CD14-positive monocyte (primary cell): ENCODE data around the gene CCDC69. TPM values are rescaled to one million over a fixed set of nuclear protein-coding genes. Genes with fewer than 3 reads are reported as not detected.
"Not testable (repeated sequence)": the region's sequence is repeated elsewhere in the genome, so short reads cannot be mapped to it uniquely, and the experiment has no call there.

Experiments
- DNase-seq, 3 donors: peaks; one replicate each; pipeline ENCODE4 v3.0.0-alpha.2; 2011 to 2022
- H2AFZ ChIP-seq: 2 replicates; pipeline ENCODE4 v1.6.0; 2012; ENCODE audit warnings: mild to moderate bottlenecking, low read depth, low read length, inconsistent platforms; ENCODE audit not compliant: insufficient read depth, poor library complexity, severe bottlenecking
- H3K27ac ChIP-seq, 2 donors: 1 replicate in 1 of 2; 2 replicates in 1 of 2; pipeline ENCODE4 v1.5.1; 2012 to 2013; ENCODE audit warnings: low read length in 2 of 2, control low read depth in 1 of 2, inconsistent platforms in 1 of 2, low read depth in 1 of 2, mild to moderate bottlenecking in 1 of 2
- H3K27me3 ChIP-seq, 2 donors: one replicate each; pipeline versions ENCODE4 v1.6.0 to v1.6.1; 2011 to 2013; ENCODE audit warnings: low read length in 2 of 2; ENCODE audit not compliant: control insufficient read depth in 2 of 2, insufficient read depth in 2 of 2
- H3K36me3 ChIP-seq, 2 donors: replicated peaks in 1 of 2; 1 replicate in 1 of 2; 2 replicates in 1 of 2; pipeline versions ENCODE4 v1.5.1 to v1.6.1; 2012 to 2013; ENCODE audit warnings: low read length in 2 of 2, control low read depth in 1 of 2, inconsistent platforms in 1 of 2, mild to moderate bottlenecking in 1 of 2; ENCODE audit not compliant: insufficient read depth in 2 of 2, control insufficient read depth in 1 of 2
- H3K4me1 ChIP-seq, 2 donors: 1 replicate in 1 of 2; 2 replicates in 1 of 2; pipeline versions ENCODE4 v1.5.1 to v1.6.1; 2012 to 2013; ENCODE audit warnings: low read length in 2 of 2, control low read depth in 1 of 2, inconsistent platforms in 1 of 2, mild to moderate bottlenecking in 1 of 2, moderate library complexity in 1 of 2; ENCODE audit not compliant: insufficient read depth in 2 of 2, control insufficient read depth in 1 of 2
- H3K4me2 ChIP-seq: replicated peaks from 2 replicates; pipeline ENCODE3; 2012; ENCODE audit warnings: low read length, moderate library complexity, mild to moderate bottlenecking; ENCODE audit not compliant: poor library complexity, severe bottlenecking; ENCODE audit errors: extremely low read depth
- H3K4me3 ChIP-seq, 3 experiments: fragments of 200-600 bp in 1 of 3; sonication (generic) in 1 of 3; replicated peaks in 1 of 3; 1 replicate in 2 of 3; 2 replicates in 1 of 3; pipeline ENCODE4 v1.5.1; 2011 to 2013; ENCODE audit warnings: low read length in 3 of 3, mild to moderate bottlenecking in 3 of 3, control low read depth in 2 of 3, low read depth in 2 of 3, inconsistent platforms in 1 of 3, moderate library complexity in 1 of 3
- H3K79me2 ChIP-seq: 2 replicates; pipeline ENCODE4 v1.6.0; 2012; ENCODE audit warnings: mild to moderate bottlenecking, control low read depth, inconsistent platforms, low read length, moderate library complexity; ENCODE audit not compliant: insufficient read depth
- H3K9ac ChIP-seq: 2 replicates; pipeline ENCODE4 v1.6.0; 2017; ENCODE audit warnings: low read length, mild to moderate bottlenecking; ENCODE audit not compliant: insufficient read depth, poor library complexity, severe bottlenecking
- H3K9me3 ChIP-seq, 2 donors: replicated peaks in 1 of 2; 1 replicate in 1 of 2; 2 replicates in 1 of 2; pipeline versions ENCODE4 v1.5.1 to v1.6.1; 2012 to 2013; ENCODE audit warnings: low read length in 2 of 2, control low read depth in 1 of 2; ENCODE audit not compliant: control insufficient read depth in 1 of 2, insufficient read depth in 1 of 2
- H4K20me1 ChIP-seq: 2 replicates; pipeline ENCODE4 v1.6.0; 2012; ENCODE audit warnings: mild to moderate bottlenecking, low read length, control low read depth, moderate library complexity; ENCODE audit not compliant: insufficient read depth
- H3K27ac Mint-ChIP-seq, 7 donors: one replicate each; pipeline ENCODE4 v1.8.0; 2020; ENCODE audit warnings: mild to moderate bottlenecking in 7 of 7, mixed read lengths in 7 of 7, moderate library complexity in 6 of 7, inconsistent platforms in 2 of 7
- H3K27me3 Mint-ChIP-seq, 3 donors: one replicate each; pipeline ENCODE4 v1.8.0; 2021 to 2022; ENCODE audit warnings: low read depth in 3 of 3, mild to moderate bottlenecking in 3 of 3, mixed read lengths in 3 of 3, moderate library complexity in 3 of 3, inconsistent platforms in 1 of 3
- H3K36me3 Mint-ChIP-seq, 2 donors: one replicate each; pipeline ENCODE4 v1.8.0; 2020; ENCODE audit warnings: mixed read lengths in 2 of 2, inconsistent platforms in 1 of 2, mild to moderate bottlenecking in 1 of 2
- H3K4me1 Mint-ChIP-seq: one replicate; pipeline ENCODE4 v1.8.0; 2020; ENCODE audit warnings: mild to moderate bottlenecking, mixed read lengths
- H3K4me3 Mint-ChIP-seq, 2 donors: one replicate each; pipeline ENCODE4 v1.8.0; 2020; ENCODE audit warnings: mild to moderate bottlenecking in 2 of 2, mixed read lengths in 2 of 2, moderate library complexity in 1 of 2
- H3K9me3 Mint-ChIP-seq, 7 donors: one replicate each; pipeline ENCODE4 v1.8.0; 2020 to 2022; ENCODE audit warnings: mixed read lengths in 7 of 7, mild to moderate bottlenecking in 6 of 7, moderate library complexity in 6 of 7, inconsistent platforms in 2 of 7
- WGBS: methylation state at CpG from one replicate; pipeline ENCODE4 v1.1.5; 2013; ENCODE audit warnings: missing lambda C conversion rate; ENCODE audit not compliant: insufficient coverage; 5-methylcytosine and 5-hydroxymethylcytosine counted together
- intact Hi-C, 2 donors: fragments of 100-400 bp; cut with micrococcal nuclease; formaldehyde crosslinking; loops; one replicate each; pipeline versions ENCODE4 v1.15.0 to v1.15.1; 2023
- polyA plus RNA-seq, 3 donors: library from polyadenylated mRNA; depleted of rRNA in 1 of 3; unstranded in 2 of 3; stranded (reverse) in 1 of 3; fragments of 300-500 nt in 2 of 3; fragments of >200 nt in 1 of 3; fragmentation: Illumina TruSeq in 2 of 3; gene quantifications; 1 replicate in 2 of 3; 2 replicates in 1 of 3; pipeline ENCODE4 v1.2.3, GENCODE V29; 2012 to 2021
- TF ChIP-seq, protein P1 (sequence below): fragments of 200-600 bp; IDR thresholded peaks from one replicate; pipeline ENCODE4 v1.8.0; 2022; ENCODE audit warnings: antibody characterized with exemption, mild to moderate bottlenecking

CCDC69 gene
- polyA plus RNA-seq, 3 donors: 68.4 to 176 (median 84.1) TPM

GRCh38 chr5:151255621-151256286, 31.9 kb upstream of the CCDC69 start:
- H3K36me3 Mint-ChIP-seq: peaks cover 17 to 20% of the 10 kb centered on the region in 2 donors
- H3K9me3 Mint-ChIP-seq: no peaks in the 10 kb centered on the region
- 83% methylated on average over 1 of the region's 3 CpGs for WGBS
- Histone ChIP-seq H3K4me3 (peak overlapping the region in 1 of 3 experiments; percentile 99), H3K79me2 (peaks cover 74% of the 10 kb centered on the region), H3K27ac (peak overlapping the region; percentile 83 to 94), H3K9ac (no peak overlapping the region), H4K20me1 (peaks cover 32% of the 10 kb centered on the region), H3K36me3 (peaks cover 10 to 13% of the 10 kb centered on the region in 2 donors), H2AFZ (no peak overlapping the region), H3K9me3 (no peaks in the 10 kb centered on the region), H3K4me2 (peak overlapping the region; percentile 100), H3K4me1 (peaks cover 71 to 79% of the 10 kb centered on the region in 2 donors), H3K27me3 (no peaks in the 10 kb centered on the region)
- intact Hi-C loops: loop anchor here in 1 of 2 donors (10.0 kb wide), 1 partner anchor 201 kb away; no protein-coding TSS in a partner anchor
- H3K4me1 Mint-ChIP-seq: peaks cover 71% of the 10 kb centered on the region
- peak overlapping the region; percentile 37 to 96 for H3K4me3 Mint-ChIP-seq
- H3K27me3 Mint-ChIP-seq: peaks cover 0 to 2% (median 2%) of the 10 kb centered on the region in 3 donors
- TF ChIP-seq, protein P1, sequence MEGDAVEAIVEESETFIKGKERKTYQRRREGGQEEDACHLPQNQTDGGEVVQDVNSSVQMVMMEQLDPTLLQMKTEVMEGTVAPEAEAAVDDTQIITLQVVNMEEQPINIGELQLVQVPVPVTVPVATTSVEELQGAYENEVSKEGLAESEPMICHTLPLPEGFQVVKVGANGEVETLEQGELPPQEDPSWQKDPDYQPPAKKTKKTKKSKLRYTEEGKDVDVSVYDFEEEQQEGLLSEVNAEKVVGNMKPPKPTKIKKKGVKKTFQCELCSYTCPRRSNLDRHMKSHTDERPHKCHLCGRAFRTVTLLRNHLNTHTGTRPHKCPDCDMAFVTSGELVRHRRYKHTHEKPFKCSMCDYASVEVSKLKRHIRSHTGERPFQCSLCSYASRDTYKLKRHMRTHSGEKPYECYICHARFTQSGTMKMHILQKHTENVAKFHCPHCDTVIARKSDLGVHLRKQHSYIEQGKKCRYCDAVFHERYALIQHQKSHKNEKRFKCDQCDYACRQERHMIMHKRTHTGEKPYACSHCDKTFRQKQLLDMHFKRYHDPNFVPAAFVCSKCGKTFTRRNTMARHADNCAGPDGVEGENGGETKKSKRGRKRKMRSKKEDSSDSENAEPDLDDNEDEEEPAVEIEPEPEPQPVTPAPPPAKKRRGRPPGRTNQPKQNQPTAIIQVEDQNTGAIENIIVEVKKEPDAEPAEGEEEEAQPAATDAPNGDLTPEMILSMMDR: no peak
- H3K27ac Mint-ChIP-seq: peak overlapping the region; percentile 90 to 100 (median 97)
- peak; percentile 69 to 83 (median 74) for DNase-seq

GRCh38 chr5:151254990-151255389, 31.1 kb upstream of the CCDC69 start:
- not testable (repeated sequence) for H3K27me3 ChIP-seq, H2AFZ ChIP-seq, H3K9me3 Mint-ChIP-seq, H3K27me3 Mint-ChIP-seq, H3K9me3 ChIP-seq, DNase-seq, H3K9ac ChIP-seq, H3K36me3 ChIP-seq
- H3K36me3 Mint-ChIP-seq: peaks cover 17% of the 10 kb centered on the region in 2 donors
- Histone ChIP-seq H3K79me2 (peaks cover 68% of the 10 kb centered on the region), H3K27ac (peak overlapping the region; percentile 83 to 94), H3K4me1 (peaks cover 71 to 79% of the 10 kb centered on the region in 2 donors), H4K20me1 (peaks cover 32% of the 10 kb centered on the region), H3K4me3 (peak overlapping the region in 1 of 3 experiments; percentile 99), H3K4me2 (peak overlapping the region; percentile 100)
- WGBS: 100% methylated on average over 2 of the region's 5 CpGs
- intact Hi-C loops: loop anchor here in 1 of 2 donors (5.0 to 10.0 kb wide), 2 partner anchors 38 to 200 kb away; no protein-coding TSS in a partner anchor
- H3K4me3 Mint-ChIP-seq: peak overlapping the region in 1 of 2 donors; percentile 96
- peaks cover 71% of the 10 kb centered on the region for H3K4me1 Mint-ChIP-seq
- peak overlapping the region; percentile 90 to 100 (median 97) for H3K27ac Mint-ChIP-seq
